Testis (tissue), 2 donors: ENCODE measurements around the gene GOLGA6B.

ENCODE experiments used
- CTCF ChIP-seq, 3 experiments: fragments of 450-650 bp in 2 of 3; fragments of 200-600 bp in 1 of 3; sonication (generic) in 1 of 3; IDR thresholded peaks; one replicate each; pipeline ENCODE4 v1.5.1; 2016 to 2019; ENCODE audit warnings: antibody characterized with exemption in 3 of 3, mild to moderate bottlenecking in 2 of 3, moderate library complexity in 1 of 3
- POLR2A ChIP-seq: fragments of 450-650 bp; IDR thresholded peaks from one replicate; pipeline ENCODE4 v1.6.1; 2017; ENCODE audit warnings: antibody characterized with exemption, mild to moderate bottlenecking, moderate library complexity

GRCh38 chr15:72616491-72617210, 37.8 kb upstream of the GOLGA6B start:
- no peak for TF ChIP-seq CTCF (IDR thresholded peaks at IDR 0.05)
- no peak for TF ChIP-seq POLR2A
